ENCODE data around the gene MALAT1.

Gene MALAT1

DNA sequence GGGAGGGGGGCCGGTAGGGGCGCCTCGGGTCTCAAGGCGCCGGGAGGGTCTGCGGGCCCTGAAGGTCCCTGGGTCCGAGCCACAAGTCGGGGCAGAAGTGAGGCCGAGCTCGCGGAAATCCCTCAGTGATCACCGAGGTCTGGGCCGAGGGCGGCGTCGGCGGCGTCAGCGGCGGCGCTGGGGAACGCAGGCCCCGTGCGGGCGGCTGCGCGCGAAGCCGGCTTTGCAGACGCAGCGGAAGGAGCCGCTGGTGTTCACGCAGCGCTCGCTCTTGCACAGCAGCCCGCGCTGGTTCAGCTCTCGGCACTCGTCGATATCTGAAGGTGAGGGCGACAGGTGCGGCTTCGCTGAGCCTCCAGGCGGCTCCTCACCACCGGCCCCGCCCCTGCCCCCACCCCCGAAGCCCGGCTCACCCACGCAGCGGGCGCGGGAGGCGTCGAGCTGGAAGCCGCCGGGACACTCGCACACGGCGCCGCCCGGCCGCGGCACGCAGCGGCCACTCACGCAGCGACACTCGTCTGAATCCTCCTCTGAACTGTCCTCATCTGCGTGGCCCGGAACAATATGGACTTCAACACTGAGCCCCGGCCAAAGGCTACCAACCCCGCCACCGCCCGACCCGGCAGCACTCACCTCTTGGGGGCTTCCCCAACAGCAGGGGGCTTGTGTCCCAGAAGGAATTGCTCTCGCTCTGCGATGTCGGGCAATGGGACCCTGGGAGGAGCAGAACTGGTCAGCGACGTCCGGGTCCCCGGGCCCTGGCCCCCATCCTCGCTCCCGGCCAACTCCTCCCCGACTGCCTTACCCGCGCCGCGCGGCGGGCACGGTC is 40.3 kb downstream of the MALAT1 start:
- DNase-seq (ENCODE audit: low spot score) = no peak

- no peak for DNase-seq (ENCODE audit: low spot score)
Observed at GRCh38 chr11:65539744-65540289, 41.0 kb downstream of the MALAT1 start.

GRCh38 chr11:65540290-65541092 is 41.6 kb downstream of the MALAT1 start:
- peak; percentile 96 for DNase-seq (ENCODE audit: low spot score)

- no peak for DNase-seq (ENCODE audit: low spot score)
Observed at GRCh38 chr11:65541093-65541982, 42.5 kb downstream of the MALAT1 start.

GRCh38 chr11:65542738-65543390 is 44.0 kb downstream of the MALAT1 start:
- no peak for DNase-seq (ENCODE audit: low spot score)

DNA sequence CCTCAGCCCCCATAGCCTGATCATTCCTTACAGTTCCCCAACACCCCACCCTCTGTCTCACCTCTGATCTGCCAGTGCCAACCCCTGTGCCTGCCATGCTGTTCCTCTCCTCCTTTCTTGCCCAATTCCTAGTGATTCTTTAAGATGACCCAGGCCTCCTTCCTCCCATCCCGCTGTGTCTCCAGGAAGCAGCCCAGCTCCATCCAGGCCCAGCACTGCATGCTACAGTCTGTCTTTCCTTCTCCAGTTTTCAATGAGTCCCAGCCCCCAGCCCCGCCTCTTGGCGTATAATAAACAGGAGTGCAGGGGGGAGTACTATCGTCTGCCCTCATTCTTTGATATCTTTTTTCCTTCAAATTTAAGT is 47.0 kb downstream of the MALAT1 start:
- DNase-seq (ENCODE audit: low spot score) = no peak

DNA sequence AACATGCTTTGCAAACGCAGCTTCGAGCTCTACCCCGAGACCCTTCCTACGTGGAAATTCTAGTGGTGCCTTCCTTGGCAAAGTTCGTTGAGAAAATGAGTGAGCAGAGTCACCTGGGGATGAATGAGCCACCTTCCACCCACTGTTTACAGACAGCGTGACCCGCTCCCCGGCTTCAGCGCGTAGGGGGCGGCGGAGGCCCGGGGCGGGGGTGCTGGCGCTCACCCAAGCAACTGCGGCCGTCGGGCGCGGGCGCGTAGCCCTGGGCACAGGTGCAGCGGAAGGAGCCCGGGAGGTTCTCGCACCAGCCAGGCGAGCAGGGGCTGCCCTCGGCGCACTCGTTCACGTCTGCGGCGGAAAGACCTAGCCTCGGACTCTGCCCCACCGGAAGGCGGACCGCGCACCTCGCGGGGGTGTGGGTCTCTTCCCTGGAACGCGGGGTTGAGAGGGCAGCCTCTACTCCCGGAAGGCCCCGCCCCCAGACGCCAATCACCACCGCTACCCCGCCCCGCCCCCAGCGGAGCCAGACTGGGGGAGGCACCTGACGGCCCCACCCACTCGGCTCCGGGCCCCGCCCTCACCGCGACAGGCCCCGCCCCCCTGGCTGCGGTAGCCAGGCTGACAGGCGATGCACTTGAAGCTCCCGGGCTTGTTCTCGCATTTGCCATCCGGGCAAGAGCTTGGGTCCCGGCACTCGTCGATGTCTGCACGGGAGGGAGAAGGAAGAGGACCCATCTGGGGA is 47.5 kb downstream of the MALAT1 start:
- DNase-seq (ENCODE audit: low spot score) = no peak

DNA sequence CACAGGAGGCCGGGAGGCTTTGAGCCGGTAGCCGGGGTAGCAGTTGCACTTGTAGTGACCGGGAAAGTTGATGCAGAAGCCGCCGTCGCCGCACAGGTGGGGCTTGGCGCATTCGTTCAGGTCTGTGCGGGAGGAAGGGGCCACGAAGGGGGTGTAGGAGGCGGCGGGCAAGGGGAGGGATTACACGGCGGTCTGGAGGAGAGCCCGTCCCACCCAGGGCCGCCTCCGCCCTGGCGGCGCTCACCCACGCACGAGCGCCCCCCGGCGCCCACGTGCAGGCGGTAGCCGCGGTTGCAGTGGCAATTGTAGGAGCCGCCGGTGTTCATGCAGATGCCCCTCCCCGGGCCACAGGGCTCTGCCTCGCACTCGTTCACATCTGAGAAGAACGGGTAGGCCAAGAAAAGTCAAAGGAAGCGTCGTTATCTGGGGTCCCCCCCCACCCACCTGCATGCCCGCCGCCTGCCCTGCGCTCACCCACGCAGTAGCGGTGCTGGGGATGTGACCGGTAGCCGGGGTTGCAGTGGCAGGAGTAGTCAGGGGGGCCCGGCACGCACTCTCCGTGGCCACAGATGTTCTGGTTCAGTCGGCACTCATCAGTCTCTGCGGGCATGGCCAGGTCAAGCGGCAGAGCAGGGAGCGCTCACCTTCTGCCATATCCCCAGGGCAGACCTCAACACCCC is 48.7 kb downstream of the MALAT1 start:
- no peak for DNase-seq (ENCODE audit: low spot score)

DNA sequence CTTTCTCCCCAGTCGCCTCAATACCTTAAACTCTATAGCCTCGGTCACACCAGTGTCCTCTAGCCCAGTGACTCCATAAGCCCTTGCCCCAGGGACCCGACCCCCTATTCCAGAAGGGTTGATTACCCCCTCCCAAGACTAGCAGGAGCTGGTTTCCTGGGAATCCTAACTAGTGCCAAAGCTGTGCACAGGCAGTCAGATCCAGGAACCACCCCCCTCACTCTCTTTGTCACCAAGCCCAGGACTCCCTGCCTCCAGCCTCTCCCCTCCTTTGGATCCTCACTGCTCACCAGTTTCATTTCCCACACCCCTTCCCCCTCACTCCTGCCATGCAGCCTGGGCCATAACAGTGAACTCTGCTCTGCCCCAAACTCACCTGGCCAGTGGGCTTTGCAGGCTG is 49.5 kb downstream of the MALAT1 start:
- no peak for DNase-seq (ENCODE audit: low spot score)

- no peak for DNase-seq (ENCODE audit: low spot score)
Observed at GRCh38 chr11:65549096-65549495, 50.3 kb downstream of the MALAT1 start.

GRCh38 chr11:65551572-65552387 is 52.9 kb downstream of the MALAT1 start:
- DNase-seq (ENCODE audit: low spot score) = no peak

- DNase-seq (ENCODE audit: low spot score) = no peak
Observed at GRCh38 chr11:65552388-65552951, 53.6 kb downstream of the MALAT1 start.

- no peak for DNase-seq (ENCODE audit: low spot score)
Observed at GRCh38 chr11:65553301-65554001, 54.6 kb downstream of the MALAT1 start.

DNA sequence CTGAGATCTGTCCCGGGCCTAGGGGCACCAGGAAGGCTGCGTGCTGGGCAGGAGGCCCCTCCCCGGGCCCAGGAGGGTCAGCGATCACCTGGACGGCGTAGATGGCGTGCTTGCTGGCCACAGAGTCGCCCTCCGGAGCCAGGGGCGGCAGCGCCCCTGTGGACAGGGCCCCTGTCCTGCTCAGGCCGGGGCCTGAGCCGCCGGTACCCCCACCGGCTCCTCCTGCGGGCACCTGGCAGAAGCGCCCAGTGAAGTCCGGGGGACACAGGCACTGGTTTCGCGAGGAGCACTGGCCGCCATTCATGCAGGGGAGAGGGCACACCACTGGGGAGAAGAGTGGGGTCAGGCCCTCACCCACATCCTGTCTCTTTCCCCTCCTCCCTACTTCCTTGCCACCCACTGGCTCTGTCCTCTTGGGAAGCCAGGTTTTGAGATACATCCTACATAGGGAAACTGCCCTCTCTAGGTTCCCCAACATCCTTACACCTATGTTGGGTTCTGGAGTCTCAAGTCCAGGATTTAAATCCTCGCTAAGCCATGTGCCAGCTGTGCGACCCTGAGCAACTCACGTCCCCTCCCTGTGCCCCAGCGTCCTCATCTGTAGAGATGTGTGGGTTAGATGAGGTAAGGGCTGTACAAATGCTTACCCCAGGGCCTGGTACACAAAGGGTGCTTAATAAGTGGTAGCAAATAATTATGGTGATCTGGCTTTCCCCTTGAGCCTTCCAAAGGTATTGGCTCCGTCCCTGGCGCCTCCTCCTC is 55.4 kb downstream of the MALAT1 start:
- DNase-seq (ENCODE audit: low spot score) = no peak

GRCh38 chr11:65554842-65555430 is 56.1 kb downstream of the MALAT1 start:
- DNase-seq (ENCODE audit: low spot score) = no peak

GRCh38 chr11:65555693-65556231 is 56.9 kb downstream of the MALAT1 start:
- DNase-seq (ENCODE audit: low spot score) = peak; percentile 92

Data from GM03348 (cell line).